M059J (cell line): ENCODE data around the gene MYH4. TPM values are rescaled to one million over a fixed set of nuclear protein-coding genes. Genes with fewer than 3 reads are reported as not detected.

Source experiments
- DNase-seq: peaks from one replicate; pipeline ENCODE4 v3.0.0-alpha.2; 2012; ENCODE audit warnings: low read depth
- total RNA-seq: library from RNA; depleted of rRNA; stranded (reverse); fragments of >200 nt; shearing (Covaris generic); gene quantifications from 2 replicates; pipeline ENCODE4 v1.2.3, GENCODE V29; 2014; rRNA removed

The MYH4 gene
- total RNA-seq, 1 experiment from 2014 or later: not detected

- no peak for DNase-seq
Observed at GRCh38 chr17:10421900-10422542, 47.3 kb downstream of the MYH4 start, which contains the start of gene MYH8. Gene MYH8 (minus strand): TSS chr17:10421950. CDS start chr17:10420227, 1,723 bp downstream.

- no peak for DNase-seq
Observed at GRCh38 chr17:10421211-10421610, 48.1 kb downstream of the MYH4 start.

- no peak for DNase-seq
Observed at GRCh38 chr17:10420811-10421210, 48.5 kb downstream of the MYH4 start.

GRCh38 chr17:10417431-10417830 is 51.9 kb downstream of the MYH4 start:
- no peak for DNase-seq

GRCh38 chr17:10415161-10415560 is 54.2 kb downstream of the MYH4 start:
- DNase-seq: no peak

GRCh38 chr17:10403589-10403988 is 65.8 kb downstream of the MYH4 start:
- no peak for DNase-seq

GRCh38 chr17:10398352-10398751 is 71.0 kb downstream of the MYH4 start:
- DNase-seq: no peak

GRCh38 chr17:10396524-10397163 is 72.7 kb downstream of the MYH4 start:
- no peak for DNase-seq

- DNase-seq: no peak
Observed at GRCh38 chr17:10394201-10394887, 75.0 kb downstream of the MYH4 start.

Other genes with a start within 250 kb of the MYH4 start
- 0.02 TPM in 1 of 2 replicates, not detected in the other for gene MYH13, start 96.6 kb downstream of the MYH4 start, total RNA-seq
- not detected in 2 replicates for gene MYH8, start 47.6 kb downstream of the MYH4 start, total RNA-seq
- not detected in 2 replicates for gene MYH1, start 49.0 kb upstream of the MYH4 start, total RNA-seq
- not detected in 2 replicates for gene MYH2, start 80.1 kb upstream of the MYH4 start, total RNA-seq
- gene MYH3, start 187.8 kb upstream of the MYH4 start, total RNA-seq: under 0.01 and 0.30 TPM in 2 replicates
- gene SCO1, start 228.0 kb upstream of the MYH4 start, total RNA-seq: 19.9 and 29.5 TPM in 2 replicates
- gene ADPRM, start 228.0 kb upstream of the MYH4 start, total RNA-seq: 3.5 and 9.5 TPM in 2 replicates